ENCODE measurements around the gene C2CD4C.
"Not testable (repeated sequence)": the region's sequence is repeated elsewhere in the genome, so short reads cannot be mapped to it uniquely, and the experiment has no call there.

Gene C2CD4C

DNA sequence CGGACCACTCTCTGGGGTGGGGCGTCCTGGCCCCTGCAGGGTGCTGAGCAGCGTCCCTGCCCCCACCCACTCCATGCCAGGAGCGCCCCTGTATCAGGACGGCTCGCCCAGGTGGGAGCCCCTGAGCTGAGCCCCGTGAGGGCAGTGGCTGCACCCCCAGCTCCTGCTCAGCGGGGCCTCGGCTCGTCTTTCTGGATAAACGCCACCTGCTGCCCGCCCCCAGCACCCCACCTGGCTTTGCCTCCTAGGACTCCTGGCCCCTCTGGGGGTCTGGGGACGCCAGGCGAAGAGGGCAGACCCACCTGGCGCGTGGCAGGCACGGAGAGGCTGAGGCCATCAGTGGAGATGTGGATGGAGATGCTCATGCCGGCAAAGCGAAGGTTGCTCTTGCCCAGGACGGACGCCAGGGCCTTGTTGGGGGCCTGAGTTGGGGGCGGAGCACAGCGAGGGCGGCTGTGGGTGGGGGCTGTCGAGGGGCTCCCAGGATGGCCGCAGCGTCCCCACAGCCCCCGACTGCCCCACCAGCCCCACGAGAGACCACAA lies 29.5 kb upstream of the C2CD4C start:
- DNase-seq (ENCODE audit: low read depth in 2 of 2), result no peak

DNA sequence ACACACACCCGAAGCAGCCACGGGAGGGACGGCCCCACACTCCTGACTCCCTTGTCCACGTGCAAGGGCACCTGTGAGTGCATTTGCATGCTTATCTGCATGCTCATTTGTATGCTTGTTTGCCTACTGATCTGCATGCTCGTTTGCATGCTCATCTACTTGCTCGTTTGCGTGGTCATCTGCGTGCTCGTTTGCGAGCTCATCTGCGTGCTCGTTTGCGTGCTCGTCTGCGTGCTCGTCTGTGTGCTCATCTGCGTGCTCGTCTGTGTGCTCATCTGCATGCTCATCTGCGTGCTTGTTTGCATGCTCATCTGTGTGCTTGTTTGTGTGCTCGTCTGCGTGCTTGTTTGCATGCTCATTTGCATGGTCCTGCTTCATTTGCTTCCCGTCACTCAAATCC lies 28.1 kb upstream of the C2CD4C start:
- no peak for DNase-seq (ENCODE audit: low read depth in 2 of 2)

DNA sequence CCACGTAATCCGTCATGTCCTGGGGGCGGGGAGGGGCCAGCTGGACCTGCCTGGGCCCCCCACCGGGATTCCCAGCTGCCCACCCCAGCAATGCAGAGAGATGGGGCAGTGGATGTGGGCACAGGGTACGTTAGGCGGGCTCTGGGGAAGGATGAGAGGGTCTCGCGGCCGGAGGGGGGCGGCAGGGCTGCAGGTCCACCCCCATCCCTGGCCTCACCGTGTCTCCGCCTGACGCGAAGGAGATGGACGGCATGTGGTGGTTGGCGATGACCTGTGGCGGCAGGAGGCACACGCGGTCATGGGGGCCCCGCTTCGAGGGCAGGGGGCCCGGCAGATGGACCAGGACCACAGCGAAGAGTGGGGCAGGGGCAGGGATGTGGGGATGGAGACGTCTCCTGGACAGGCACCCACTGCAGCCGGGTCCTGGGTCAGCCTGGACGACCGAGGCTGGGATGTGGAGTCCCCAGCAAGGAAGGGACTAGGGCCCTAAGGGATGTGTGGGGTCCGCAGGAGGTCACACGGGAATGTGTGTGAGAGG lies 27.5 kb upstream of the C2CD4C start:
- no peak for DNase-seq (ENCODE audit: low read depth in 2 of 2)

DNA sequence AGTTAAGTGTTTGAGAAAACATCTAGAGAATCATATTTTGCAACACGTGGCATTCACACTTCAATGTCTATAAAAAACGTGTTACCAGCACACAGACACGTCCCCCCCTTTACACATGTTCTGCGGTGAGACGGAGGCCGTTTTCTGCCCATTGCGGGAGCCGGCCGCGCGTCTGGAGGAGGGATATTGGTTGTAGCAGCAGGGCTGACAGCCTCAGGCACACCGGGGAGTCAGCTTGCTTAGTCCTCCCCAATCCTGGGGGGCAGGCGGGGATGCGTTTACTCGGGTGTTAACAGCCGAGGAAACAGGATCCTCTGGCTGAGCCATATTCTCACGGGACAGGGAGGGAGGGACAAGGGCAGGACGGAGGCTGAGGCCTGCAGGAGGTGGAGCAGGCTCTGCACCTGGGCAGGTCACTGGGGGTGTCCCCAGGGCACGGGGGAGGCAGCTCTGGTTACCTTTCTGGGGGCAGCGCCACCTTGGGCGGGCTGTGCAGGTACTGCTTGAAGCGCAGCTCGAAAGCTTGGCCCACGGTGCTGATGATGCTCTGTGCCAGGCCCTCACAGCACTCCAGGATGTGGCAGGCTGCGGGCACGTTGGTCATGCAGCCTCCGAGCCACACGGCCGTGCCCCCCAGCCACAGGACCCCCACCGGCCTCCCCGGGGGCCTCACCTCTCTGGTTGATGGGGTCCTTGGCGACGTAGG lies 26.9 kb upstream of the C2CD4C start:
- no peak for DNase-seq (ENCODE audit: low read depth in 2 of 2)

DNA sequence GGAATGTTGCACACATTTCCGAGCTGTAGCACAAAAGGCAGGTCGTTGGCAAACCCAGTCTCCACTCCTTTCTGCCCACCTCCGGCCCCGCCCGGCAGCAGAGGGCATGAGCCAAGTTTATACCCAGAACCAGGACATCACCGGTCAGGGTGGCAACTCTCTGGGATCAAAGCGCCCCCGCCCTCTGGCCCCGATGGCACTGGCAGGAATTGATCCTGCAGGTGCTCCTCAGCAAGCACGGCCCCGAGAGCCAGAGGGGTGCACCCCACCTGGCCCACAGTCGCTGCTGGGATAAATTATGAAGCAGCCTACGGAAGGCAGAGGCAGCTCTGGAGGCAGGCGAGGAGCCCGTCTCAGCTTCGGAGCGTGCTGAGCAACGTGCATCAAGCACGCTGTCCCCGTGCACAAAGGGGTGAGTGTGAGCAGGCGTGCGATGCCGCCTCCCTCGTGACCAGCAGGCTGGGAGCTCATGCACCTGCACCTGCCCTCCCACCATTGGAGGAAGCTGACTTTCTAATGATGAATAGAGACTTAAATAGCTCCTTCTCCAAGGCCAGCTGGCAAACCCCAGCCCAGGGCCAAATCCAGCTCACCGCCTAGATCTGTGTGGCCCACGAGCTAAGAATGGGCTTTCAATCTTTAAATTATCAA lies 26.2 kb upstream of the C2CD4C start:
- DNase-seq (ENCODE audit: low read depth in 2 of 2), result no peak

DNA sequence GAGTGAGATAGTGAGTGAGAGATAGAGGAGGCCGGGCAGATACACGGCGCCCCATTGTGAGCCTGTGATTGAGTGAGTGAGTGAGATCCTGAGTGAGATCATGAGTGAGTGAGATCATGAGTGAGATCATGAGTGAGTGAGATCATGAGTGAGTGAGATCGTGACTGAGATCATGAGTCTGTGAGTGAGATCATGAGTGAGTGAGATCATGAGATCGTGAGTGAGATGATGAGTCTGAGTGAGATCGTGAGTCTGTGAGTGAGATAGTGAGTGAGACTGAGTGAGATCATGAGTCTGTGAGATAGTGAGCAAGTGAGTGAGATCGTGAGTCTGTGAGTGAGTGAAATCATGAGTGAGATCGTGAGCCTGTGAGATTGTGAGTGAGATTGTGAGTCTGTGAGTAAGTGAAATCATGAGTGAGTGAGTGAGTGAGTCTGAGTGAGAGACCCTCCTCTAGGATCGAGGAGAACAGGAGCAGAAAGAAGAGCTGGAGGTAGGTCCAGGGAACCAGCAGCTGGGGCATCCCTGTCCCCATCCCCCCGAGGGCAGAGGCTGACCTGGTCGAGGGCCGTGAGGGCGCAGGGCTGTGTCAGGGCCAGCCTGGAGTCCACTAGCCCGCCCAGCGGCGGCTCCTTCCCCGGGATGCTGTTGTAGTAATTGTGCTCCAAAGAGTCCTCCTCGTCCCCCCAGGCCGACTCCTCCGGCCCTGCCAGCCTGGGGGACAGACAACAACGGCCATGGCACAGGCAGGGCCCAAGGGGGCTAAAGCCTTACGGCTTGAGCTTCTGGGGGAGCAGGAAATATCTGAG lies 25.4 kb upstream of the C2CD4C start:
- no peak for DNase-seq (ENCODE audit: low read depth in 2 of 2)

DNA sequence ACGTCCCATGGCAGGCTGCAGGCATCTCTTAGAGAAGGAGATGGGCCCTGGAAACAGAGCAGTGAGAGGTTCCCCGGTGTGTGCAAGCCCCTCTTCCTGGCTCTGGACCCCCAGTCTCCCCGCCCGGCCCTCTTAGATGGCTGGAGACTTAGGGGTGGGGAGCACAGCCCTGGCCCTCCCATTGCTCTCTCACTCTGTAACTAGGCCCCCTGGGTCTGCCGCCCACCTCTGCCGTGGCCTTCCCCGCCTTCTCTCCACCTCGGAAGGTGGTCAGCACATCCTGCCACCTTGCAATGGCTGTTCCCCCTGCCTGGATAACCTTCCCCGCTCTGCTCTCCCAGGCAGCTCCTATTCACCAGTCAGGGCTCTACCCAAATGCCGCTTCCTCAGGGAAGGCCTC lies 21.8 kb upstream of the C2CD4C start:
- DNase-seq (ENCODE audit: low read depth in 2 of 2), result no peak

DNA sequence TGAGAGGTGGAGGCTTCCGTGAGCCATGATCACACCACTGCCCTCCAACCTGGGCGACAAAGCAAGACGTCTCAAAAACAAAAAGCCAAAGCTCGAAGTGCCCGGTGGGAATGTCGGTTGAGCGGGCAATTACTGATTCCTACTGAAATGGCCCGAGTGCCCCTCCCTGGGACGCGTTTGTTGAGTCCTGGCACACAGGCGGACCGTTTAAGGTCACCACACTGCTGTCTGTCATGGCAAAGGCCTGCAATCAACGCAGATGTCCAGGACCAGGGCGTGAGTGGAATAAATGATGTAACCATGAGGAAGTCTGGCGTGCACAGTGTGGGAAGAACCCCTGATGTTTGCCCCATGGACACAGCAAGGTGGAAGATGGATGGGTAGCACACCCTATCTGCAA lies 19.2 kb upstream of the C2CD4C start:
- DNase-seq (ENCODE audit: low read depth in 2 of 2), result no peak

DNA sequence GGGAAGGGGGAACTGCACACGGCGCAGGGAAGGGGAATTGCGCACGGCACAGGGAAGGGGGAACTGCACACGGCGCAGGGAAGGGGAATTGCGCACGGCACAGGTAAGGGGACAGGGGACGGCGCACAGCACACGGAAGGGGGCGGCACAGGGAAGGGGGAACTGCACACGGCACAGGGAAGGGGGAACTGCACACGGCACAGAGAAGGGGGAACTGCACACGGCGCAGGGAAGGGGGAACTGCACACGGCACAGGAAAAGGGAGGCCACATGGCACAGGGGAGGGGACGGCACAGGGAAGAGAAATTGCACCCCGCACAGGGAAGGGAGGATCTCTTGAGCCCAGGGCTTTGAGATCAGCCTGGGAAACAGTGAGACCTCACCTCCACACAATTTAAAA lies 18.7 kb upstream of the C2CD4C start:
- DNase-seq (ENCODE audit: low read depth in 2 of 2), result not testable (repeated sequence)

DNA sequence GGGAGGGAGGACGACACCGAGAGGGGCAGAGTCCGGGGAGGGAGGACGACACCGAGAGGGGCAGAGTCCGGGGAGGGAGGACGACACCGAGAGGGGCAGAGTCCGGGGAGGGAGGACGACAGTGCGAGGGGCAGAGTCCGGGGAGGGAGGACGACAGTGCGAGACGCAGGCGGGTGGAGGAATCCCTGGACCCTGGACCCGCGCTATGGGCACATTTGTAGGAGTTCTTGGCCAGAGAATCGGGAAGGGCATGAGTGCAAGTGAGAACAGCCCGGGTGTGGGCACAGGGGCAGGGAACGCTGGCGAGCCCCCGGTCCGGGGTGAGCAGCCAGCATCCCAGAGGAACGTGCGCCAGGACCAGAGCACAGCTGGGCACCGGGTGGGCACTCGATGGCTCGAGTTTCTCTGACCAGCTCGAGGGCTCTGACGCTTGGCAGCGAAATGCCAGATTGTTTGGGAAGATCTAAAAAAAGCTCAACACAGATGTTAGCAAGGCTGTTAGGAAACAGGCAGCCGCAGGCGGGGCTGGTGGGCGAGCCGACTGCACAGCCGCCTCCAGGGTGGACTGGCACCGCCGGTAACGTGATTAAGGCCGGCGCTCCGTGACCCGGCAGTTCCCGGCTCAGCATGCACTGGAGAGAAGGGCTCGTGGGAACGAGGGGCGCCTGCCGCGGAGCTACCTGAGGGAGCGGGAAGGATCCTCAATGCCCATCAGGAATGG lies 17.9 kb upstream of the C2CD4C start:
- DNase-seq (ENCODE audit: low read depth in 2 of 2), result no peak

DNA sequence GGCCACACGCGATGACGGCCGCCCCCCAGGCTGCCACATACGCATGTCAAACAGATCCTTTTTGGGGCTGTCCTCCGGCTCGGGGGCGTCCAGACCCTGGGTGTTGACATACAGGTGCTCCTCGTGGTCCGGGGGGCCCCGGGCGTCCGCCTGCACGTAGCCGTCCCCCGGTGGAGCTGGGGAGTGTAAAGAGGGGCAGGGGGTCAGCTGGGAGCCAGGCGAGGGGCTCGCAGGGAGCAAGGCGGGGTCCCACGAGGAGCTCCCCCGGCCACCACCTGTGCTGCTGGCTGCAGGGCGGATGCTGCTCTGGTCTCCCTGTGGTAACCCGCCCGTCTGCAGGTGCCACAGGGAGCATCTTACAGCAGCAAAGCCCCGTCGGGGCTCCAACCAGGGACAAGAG lies 16.1 kb upstream of the C2CD4C start:
- DNase-seq (ENCODE audit: low read depth in 2 of 2), result no peak

DNA sequence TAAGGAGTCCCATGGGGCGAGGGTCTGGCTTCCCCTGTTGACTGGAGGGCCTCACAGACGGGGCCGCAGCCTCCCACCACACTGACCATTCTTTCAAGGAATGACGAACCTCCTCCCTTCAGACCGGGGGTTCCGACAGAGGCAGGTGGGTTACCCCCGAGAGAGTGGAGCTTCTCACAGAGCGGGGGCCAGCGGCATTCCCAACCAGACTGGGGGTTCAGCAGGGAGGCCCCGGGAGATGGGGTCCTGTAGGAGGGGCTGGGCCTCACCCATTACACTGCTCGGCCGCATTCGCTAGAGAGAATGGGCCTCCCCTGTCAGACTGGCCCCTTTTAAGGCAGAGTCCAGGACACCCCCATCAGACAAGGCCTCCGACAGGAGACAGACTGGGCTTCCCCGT lies 15.6 kb upstream of the C2CD4C start:
- DNase-seq (ENCODE audit: low read depth in 2 of 2), result no peak

DNA sequence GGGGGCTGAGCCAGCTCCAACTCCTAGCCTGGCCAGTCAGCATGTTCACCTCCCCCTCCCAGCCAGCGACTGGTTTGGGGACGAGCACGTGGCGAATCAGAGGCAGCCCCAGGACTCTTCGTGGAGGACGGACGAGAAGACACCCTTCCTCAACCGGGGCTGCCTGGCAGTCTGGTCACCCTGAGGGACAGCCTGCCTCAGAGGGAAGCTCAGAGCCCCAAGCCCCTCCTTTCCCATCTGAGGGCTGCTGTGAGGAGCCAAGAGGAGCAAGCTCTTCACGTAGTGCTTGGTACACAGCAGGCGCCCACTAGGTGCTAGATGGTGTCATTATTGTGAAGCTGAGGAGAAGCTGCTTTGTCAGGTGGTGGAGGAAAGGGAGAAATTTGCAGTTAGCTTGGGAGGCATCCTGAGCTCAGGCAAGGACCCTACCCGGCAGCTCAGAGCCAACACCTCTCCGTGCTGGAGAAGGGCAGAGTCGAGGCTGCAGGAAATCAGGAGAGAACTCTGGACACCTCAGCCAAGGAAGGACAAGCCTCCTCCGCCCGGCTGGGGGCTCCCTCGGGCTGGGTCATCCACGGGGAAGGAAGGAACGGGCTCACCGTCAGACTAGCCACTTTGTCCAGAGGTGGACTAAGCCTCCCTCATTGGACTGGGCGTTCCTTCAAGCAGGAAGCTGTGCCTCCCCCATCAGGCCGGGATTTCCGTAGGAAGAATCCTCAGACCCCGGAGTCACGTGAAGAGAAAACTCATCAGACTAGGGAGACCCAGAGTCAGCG lies 14.9 kb upstream of the C2CD4C start:
- DNase-seq (ENCODE audit: low read depth in 2 of 2), result no peak

DNA sequence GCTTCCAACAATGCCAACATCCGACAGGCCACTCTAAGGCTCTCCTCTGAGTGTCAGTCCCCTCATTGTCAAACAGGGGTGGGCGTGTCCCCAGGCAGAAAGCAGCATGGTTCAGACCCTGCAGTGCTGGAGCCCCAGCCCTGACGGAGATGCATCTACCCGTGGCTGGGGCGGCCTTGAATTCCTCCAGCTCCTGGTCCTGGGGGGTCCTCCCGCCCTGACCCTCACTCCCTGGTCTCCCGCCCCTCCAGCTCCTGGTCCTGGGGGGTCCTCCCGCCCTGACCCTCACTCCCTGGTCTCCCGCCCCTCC lies 13.9 kb upstream of the C2CD4C start:
- DNase-seq (ENCODE audit: low read depth in 2 of 2), result not testable (repeated sequence)

DNA sequence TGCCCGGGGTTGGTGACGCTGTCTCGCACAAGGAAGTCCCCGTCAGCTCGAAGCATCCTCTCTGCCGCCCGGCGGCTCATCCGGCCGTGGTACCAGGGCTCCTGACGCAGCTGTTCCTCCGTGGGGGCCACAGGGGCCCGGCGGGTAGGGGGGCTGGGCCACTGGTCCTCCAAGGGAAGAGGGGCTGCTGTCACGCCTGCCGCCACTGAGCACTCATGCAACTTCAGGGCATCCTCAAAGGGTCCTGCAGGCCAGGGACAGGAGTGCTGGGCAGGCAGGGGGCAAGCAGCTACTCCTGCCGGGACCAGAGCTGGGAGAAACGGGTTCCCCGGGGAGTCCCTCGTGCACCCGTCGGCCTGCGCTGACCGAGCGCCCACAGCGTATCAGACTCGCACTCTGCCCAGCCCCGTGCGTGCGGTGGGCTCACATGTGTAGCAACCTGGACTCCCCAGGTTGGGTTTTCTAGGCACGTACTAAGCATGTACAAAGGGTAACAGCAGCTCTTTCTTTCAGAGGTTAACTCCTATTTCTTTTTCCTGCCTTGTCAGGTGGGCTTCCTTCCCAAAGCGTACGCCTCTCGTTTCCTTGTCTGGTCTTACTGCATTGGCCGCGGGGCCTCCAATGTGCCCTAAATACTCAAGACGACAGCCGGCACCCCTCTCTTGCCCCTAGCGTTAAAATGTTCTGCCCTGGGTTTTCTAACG lies 13.4 kb upstream of the C2CD4C start:
- no peak for DNase-seq (ENCODE audit: low read depth in 2 of 2)

DNA sequence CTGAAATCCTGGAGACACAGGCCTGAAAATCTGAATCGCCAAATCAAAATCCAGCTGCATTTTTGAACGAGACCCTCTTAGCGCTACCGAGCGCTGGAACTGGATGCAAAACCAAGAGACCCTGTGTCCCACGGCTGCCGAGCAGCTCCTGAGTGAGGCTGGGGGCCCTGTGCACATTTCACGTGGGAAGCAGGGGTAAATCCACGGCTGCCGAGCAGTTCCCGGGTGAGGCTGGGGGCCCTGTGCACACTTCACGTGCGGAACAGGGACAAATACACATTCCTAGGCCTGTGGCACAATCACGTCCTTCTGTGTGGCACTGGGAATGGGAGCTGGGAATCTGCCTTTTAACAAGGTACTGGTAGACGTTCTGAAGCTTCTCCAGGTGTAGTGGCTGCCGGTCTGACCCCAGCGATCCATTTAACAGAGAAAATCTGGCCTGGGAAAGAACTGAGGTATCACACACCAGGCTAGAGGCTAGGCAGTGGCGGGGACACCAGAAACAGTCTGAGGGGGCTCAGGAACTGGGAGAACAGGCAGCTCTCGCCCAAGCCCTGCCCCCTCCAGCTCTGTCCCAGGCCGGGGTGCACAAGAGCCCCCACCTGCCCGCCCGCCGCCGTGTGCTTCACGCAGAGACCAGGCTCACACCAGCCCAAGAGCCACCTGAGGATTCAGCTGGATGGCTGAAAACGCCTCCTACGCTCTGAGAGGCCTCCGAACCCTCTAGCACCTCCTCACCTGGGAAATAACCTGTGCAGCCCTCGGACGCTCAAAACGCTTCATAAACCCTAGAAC lies 11.0 kb upstream of the C2CD4C start:
- DNase-seq (ENCODE audit: low read depth in 2 of 2), result no peak

DNA sequence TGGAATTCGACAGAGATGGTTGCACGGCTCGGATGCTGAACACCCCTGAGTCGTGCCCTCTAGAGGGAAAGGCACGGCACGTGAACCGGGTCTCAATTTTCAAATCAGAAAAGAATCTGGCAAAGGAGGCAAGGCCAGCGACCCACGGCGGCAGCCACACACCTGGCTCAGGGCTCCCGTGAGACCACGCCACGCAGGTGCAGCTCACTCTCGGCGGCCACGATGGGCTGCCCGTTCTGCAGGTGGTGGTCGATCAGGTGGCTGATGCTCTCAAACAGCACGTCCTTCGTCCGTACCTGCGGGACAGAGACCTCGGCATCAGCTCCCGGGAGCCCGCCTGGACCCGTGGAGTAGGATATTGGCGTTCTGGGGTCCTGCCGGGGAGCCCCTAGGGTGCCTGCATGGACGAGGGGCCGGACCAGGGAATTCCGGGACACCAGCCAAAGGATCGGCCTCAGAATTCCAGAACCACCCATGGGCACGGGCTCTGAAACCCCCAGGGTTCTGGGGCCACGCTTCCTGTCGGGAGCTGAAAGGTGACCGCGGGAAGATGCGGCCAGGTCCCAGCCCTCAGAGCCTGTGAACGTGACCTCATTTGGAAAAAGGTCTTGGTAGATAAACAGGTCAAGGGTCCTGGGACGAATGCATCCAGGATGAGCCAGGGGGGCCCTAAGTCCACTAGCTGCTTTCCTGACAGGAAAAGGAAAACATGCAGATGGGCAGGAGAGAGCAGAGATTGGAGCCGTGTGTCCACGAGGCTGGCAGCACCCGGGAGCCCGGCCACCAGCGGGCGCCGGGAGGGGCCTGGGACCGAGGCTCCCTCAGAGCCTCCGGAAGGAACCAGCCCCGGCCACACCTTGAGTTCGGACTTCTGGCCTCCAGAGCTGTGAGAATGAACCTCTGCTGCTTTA lies 10.1 kb upstream of the C2CD4C start:
- DNase-seq (ENCODE audit: low read depth in 2 of 2), result no peak

DNA sequence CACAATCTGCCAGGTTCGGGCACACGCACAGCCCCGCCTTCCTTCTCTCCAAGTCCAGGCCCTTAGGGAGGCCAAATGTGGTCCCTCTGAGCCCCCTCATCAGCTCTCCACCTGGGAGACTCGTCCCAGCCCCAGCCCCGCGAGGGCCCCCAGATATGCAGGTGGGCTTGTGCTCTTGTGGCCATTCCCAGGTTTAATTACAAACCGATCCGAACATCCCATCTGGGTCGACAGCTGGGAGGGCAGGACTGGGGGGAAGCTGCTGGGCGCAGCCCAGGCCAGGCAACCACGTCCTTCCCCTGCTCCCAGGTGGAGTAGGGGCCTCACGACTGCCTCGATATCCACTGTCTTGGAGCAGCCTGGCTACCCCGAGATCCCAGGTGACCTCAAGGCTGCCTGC lies 7.5 kb upstream of the C2CD4C start:
- DNase-seq (ENCODE audit: low read depth in 2 of 2), result no peak

DNA sequence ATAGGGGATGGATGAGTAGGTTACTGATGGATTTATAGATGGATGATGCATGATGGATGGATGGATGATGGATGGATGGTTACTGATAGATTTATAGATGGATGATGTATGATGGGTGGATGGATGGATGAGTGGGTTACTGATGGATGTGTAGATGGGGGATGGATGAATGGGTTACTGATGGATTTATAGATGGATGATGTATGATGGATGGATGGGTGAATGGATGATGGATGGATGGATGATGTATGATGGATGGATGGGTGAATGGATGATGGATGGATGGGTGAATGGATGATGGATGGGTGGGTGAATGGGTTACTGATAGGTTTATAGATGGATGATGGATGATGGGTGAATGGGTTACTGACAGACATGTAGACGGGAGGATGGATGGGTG lies 6.3 kb upstream of the C2CD4C start:
- DNase-seq (ENCODE audit: low read depth in 2 of 2), result no peak

Measured in stimulated activated CD8-positive, alpha-beta memory T cell treated with anti-CD3 and anti-CD28 coated beads, Interleukin-15, amount 100 ng/mL, for 4 hours (primary cell).